Activated CD8-positive, alpha-beta T cell treated with anti-CD3 and anti-CD28 coated beads for 36 hours (primary cell): ENCODE data around the gene GALC. TPM values are rescaled to one million over a fixed set of nuclear protein-coding genes. Genes with fewer than 3 reads are reported as not detected.

Source experiments
- ATAC-seq: fragments of 200-7000 bp; cut with Tn5 transposase; one replicate; pipeline ENCODE4 v1.10.0; 2021; ENCODE audit warnings: mild to moderate bottlenecking, moderate library complexity
- CTCF ChIA-PET: fragments of 350-600 bp; sonication (Branson Sonifier 250); formaldehyde crosslinking; loops from one replicate; lab custom pipeline; 2021; ENCODE audit warnings: antibody characterized with exemption; lab: Charles Lee
- POLR2A ChIA-PET: fragments of 350-600 bp; sonication (Branson Sonifier 250); formaldehyde crosslinking; loops from one replicate; lab custom pipeline; 2021; ENCODE audit warnings: antibody characterized with exemption; lab: Charles Lee
- DNase-seq: peaks from one replicate; pipeline ENCODE4 v3.0.0-alpha.2; 2020
- H3K27ac Mint-ChIP-seq: one replicate; pipeline ENCODE4 v1.8.0; 2021; ENCODE audit warnings: mild to moderate bottlenecking, mixed read lengths
- H3K27me3 Mint-ChIP-seq: one replicate; pipeline ENCODE4 v1.8.0; 2021; ENCODE audit warnings: mixed read lengths
- H3K36me3 Mint-ChIP-seq: one replicate; pipeline ENCODE4 v1.8.0; 2021; ENCODE audit warnings: low read depth, mixed read lengths
- H3K4me1 Mint-ChIP-seq: one replicate; pipeline ENCODE4 v1.8.0; 2021; ENCODE audit warnings: low read depth, mixed read lengths
- H3K4me3 Mint-ChIP-seq: one replicate; pipeline ENCODE4 v1.8.0; 2021; ENCODE audit warnings: mild to moderate bottlenecking, moderate library complexity, mixed read lengths
- H3K9me3 Mint-ChIP-seq: one replicate; pipeline ENCODE4 v1.8.0; 2021; ENCODE audit warnings: mixed read lengths
- CTCF ChIP-seq: fragments of 200-600 bp; IDR thresholded peaks from one replicate; pipeline ENCODE4 v1.8.0; 2022; ENCODE audit warnings: antibody characterized with exemption, mild to moderate bottlenecking
- intact Hi-C: fragments of 100-400 bp; cut with micrococcal nuclease; formaldehyde crosslinking; loops from one replicate; pipeline ENCODE4 v1.10.0; 2022
- total RNA-seq, 2 experiments: library from RNA; stranded (reverse); gene quantifications; one replicate each; pipeline ENCODE4 v1.2.3, GENCODE V29; 2021

The GALC gene
- total RNA-seq, 2 experiments from 2014 or later: 8.6 to 11.3 TPM

GRCh38 chr14:87992346-87992717 is 650 bp downstream of the GALC start:
- Mint-ChIP-seq H3K4me1 (peaks cover 55% of the 10 kb centered on the region), H3K9me3 (no peaks in the 10 kb centered on the region), H3K36me3 (peaks cover 2% of the 10 kb centered on the region), H3K27me3 (no peaks in the 10 kb centered on the region), H3K4me3 (peak overlapping the region; percentile 86), H3K27ac (peak overlapping the region; percentile 96)
- DNase-seq (no peak), ATAC-seq (peak; percentile 1)
- no peak for TF ChIP-seq CTCF
- POLR2A ChIA-PET: interaction anchor here (0.7 to 5.4 kb wide), 8 partner anchors 8 to 138 kb away, joined by 3 to 146 read pairs (median 6); partner anchors contain the start of gene GPR65
- intact Hi-C loops: no loop called here
- CTCF ChIA-PET: interaction anchor here (1.1 to 2.2 kb wide), 4 partner anchors 20 to 170 kb away, joined by 3 to 9 read pairs (median 5); no protein-coding TSS in a partner anchor

- Mint-ChIP-seq H3K27ac (peak overlapping the region; percentile 41), H3K4me1 (peaks cover 49% of the 10 kb centered on the region), H3K4me3 (no peak overlapping the region), H3K9me3 (no peaks in the 10 kb centered on the region), H3K27me3 (no peaks in the 10 kb centered on the region), H3K36me3 (peaks cover 2% of the 10 kb centered on the region)
- no peak for ATAC-seq
- TF ChIP-seq CTCF: no peak
- intact Hi-C loops: no loop called here
- ChIA-PET CTCF (no interaction called here), POLR2A (interaction anchor here (1.0 to 1.3 kb wide), 2 partner anchors 11 to 15 kb away, joined by 4 to 5 read pairs; partner anchors contain the start of gene GPR65)
- no peak for DNase-seq
Observed at GRCh38 chr14:87990682-87991081, 2.3 kb downstream of the GALC start.

- DNase-seq (no peak), ATAC-seq (no peak)
- TF ChIP-seq CTCF: no peak
- CTCF ChIA-PET: interaction anchor here (1.2 kb wide), 1 partner anchor 24 kb away, joined by 5 read pairs; no protein-coding TSS in a partner anchor
- intact Hi-C loops: loop anchor here (5.0 kb wide), 1 partner anchor 38 kb away; no protein-coding TSS in a partner anchor
- Mint-ChIP-seq H3K4me1 (peaks cover 41% of the 10 kb centered on the region), H3K9me3 (no peaks in the 10 kb centered on the region), H3K36me3 (peaks cover 2% of the 10 kb centered on the region), H3K27ac (no peak overlapping the region), H3K4me3 (no peak overlapping the region), H3K27me3 (no peaks in the 10 kb centered on the region)
- POLR2A ChIA-PET: interaction anchor here (1.0 to 1.3 kb wide), 2 partner anchors 10 to 15 kb away, joined by 4 to 5 read pairs; partner anchors contain the start of gene GPR65
Observed at GRCh38 chr14:87989956-87990299, 3.1 kb downstream of the GALC start.

- no peak for ATAC-seq
- Mint-ChIP-seq H3K36me3 (peaks cover 2% of the 10 kb centered on the region), H3K27me3 (no peaks in the 10 kb centered on the region), H3K9me3 (no peaks in the 10 kb centered on the region), H3K4me1 (peaks cover 36% of the 10 kb centered on the region), H3K4me3 (no peak overlapping the region), H3K27ac (no peak overlapping the region)
- ChIA-PET POLR2A (interaction anchor here (1.3 kb wide), 1 partner anchor 16 kb away, joined by 5 read pairs; the partner anchor contains the start of gene GPR65), CTCF (interaction anchor here (1.2 kb wide), 1 partner anchor 25 kb away, joined by 5 read pairs; no protein-coding TSS in a partner anchor)
- no peak for DNase-seq
- no peak for TF ChIP-seq CTCF
- intact Hi-C loops: loop anchor here (5.0 kb wide), 1 partner anchor 37 kb away; no protein-coding TSS in a partner anchor
Observed at GRCh38 chr14:87989221-87989955, 3.6 kb downstream of the GALC start.

- TF ChIP-seq CTCF: no peak
- ATAC-seq (no peak), DNase-seq (no peak)
- ChIA-PET POLR2A (interaction anchor here (1.2 kb wide), 1 partner anchor 11 kb away, joined by 4 read pairs; no protein-coding TSS in a partner anchor), CTCF (interaction anchor here (1.3 kb wide), 1 partner anchor 35 kb away, joined by 8 read pairs; no protein-coding TSS in a partner anchor)
- H3K27ac Mint-ChIP-seq: no peak overlapping the region
- peaks cover 9% of the 10 kb centered on the region for H3K4me1 Mint-ChIP-seq
- no peaks in the 10 kb centered on the region for H3K9me3 Mint-ChIP-seq
- no peaks in the 10 kb centered on the region for H3K27me3 Mint-ChIP-seq
- H3K36me3 Mint-ChIP-seq: peaks cover 23% of the 10 kb centered on the region
- intact Hi-C loops: no loop called here
- H3K4me3 Mint-ChIP-seq: no peak overlapping the region
Observed at GRCh38 chr14:87979689-87980088, 13.3 kb downstream of the GALC start.
